Lung (tissue), 12 donors: Measurements from ENCODE around the gene BCAS1. TPM values are rescaled to one million over a fixed set of nuclear protein-coding genes. Genes with fewer than 3 reads are reported as not detected.

Source experiments
- ATAC-seq: fragments of 200-7000 bp; cut with Tn5 transposase; one replicate; pipeline ENCODE4 v1.9.1; 2020; ENCODE audit warnings: moderate number of reproducible peaks; ENCODE audit not compliant: insufficient read depth, low FRiP score
- DNase-seq, 3 donors: peaks; one replicate each; pipeline ENCODE4 v3.0.0-alpha.2; 2013 to 2017
- H3K27ac ChIP-seq, 2 donors: one replicate each; pipeline ENCODE4 v1.5.1; 2013; ENCODE audit warnings: mild to moderate bottlenecking in 2 of 2, moderate library complexity in 2 of 2, control low read depth in 1 of 2, inconsistent platforms in 1 of 2, low read depth in 1 of 2, low read length in 1 of 2
- H3K27me3 ChIP-seq, 3 donors: one replicate each; pipeline ENCODE4 v1.5.1; 2013; ENCODE audit warnings: low read length in 2 of 3; ENCODE audit not compliant: control insufficient read depth in 3 of 3, insufficient read depth in 3 of 3
- H3K36me3 ChIP-seq, 4 donors: one replicate each; pipeline ENCODE4 v1.5.1; 2013; ENCODE audit warnings: low read length in 4 of 4, mild to moderate bottlenecking in 1 of 4, moderate library complexity in 1 of 4; ENCODE audit not compliant: control insufficient read depth in 4 of 4, insufficient read depth in 4 of 4
- H3K4me1 ChIP-seq, 5 donors: one replicate each; pipeline ENCODE4 v1.5.1; 2013; ENCODE audit warnings: low read length in 5 of 5, mild to moderate bottlenecking in 2 of 5, moderate library complexity in 1 of 5; ENCODE audit not compliant: control insufficient read depth in 5 of 5, insufficient read depth in 5 of 5
- H3K4me3 ChIP-seq: one replicate; pipeline ENCODE4 v1.5.1; 2013; ENCODE audit warnings: mild to moderate bottlenecking, control low read depth, moderate library complexity
- H3K9ac ChIP-seq, 2 donors: one replicate each; pipeline ENCODE4 v1.5.1; 2013; ENCODE audit warnings: low read length in 2 of 2, control low read depth in 1 of 2; ENCODE audit not compliant: insufficient read depth in 1 of 2
- H3K9me3 ChIP-seq, 4 donors: one replicate each; pipeline ENCODE4 v1.5.1; 2013; ENCODE audit warnings: low read length in 3 of 4, mild to moderate bottlenecking in 1 of 4, moderate library complexity in 1 of 4; ENCODE audit not compliant: control insufficient read depth in 4 of 4, insufficient read depth in 3 of 4
- CTCF ChIP-seq: IDR thresholded peaks from 2 replicates; pipeline ENCODE4 v1.5.1; 2012; ENCODE audit warnings: mild to moderate bottlenecking; ENCODE audit errors: control extremely low read depth, extremely low read depth
- WGBS, 2 donors: extraction: QIAGEN DNeasy Blood & Tissue Kit; methylation state at CpG; one replicate each; pipeline ENCODE4 v1.1.7; 2013; 5-methylcytosine and 5-hydroxymethylcytosine counted together
- polyA plus RNA-seq, 2 donors: library from polyadenylated mRNA; stranded (reverse); fragments of 200-250 nt; gene quantifications; one replicate each; pipeline ENCODE4 v1.2.1, GENCODE V29; 2013
- total RNA-seq, 2 donors: library from RNA; depleted of rRNA in 1 of 2; stranded (reverse); fragments of >200 nt in 1 of 2; gene quantifications; one replicate each; pipeline ENCODE4 v1.2.1, GENCODE V29; 2014 to 2021
- donor health status: control.
- donor health status: control.
- donor health status: Bipolar disorder and iron deficiency.
- donor health status: healthy.
- donor health status: DM: yes; HTN: yes; CAD: no.

BCAS1 gene
- total and polyA plus RNA-seq, 4 donors: 1.2 to 4.0 (median 2.3) TPM

GRCh38 chr20:53962388-53962787 lies 108.0 kb downstream of the BCAS1 start:
- no peak for DNase-seq
- no peak for TF ChIP-seq CTCF
- Histone ChIP-seq H3K27me3 (no peaks in the 10 kb centered on the region), H3K36me3 (no peaks in the 10 kb centered on the region), H3K9me3 (no peaks in the 10 kb centered on the region), H3K9ac (no peak overlapping the region), H3K27ac (no peak overlapping the region), H3K4me3 (no peak overlapping the region), H3K4me1 (peaks cover 0 to 12% (median 3%) of the 10 kb centered on the region in 5 donors)
- ATAC-seq: no peak
- WGBS, 2 donors: 97% methylated on average over 3 of the region's 3 CpGs

GRCh38 chr20:53961527-53961926 lies 108.9 kb downstream of the BCAS1 start:
- no peak for TF ChIP-seq CTCF
- DNase-seq (no peak), ATAC-seq (no peak)
- no peaks in the 10 kb centered on the region for H3K27me3 ChIP-seq
- no peak overlapping the region for H3K27ac ChIP-seq
- H3K4me1 ChIP-seq: peaks cover 0 to 12% (median 3%) of the 10 kb centered on the region in 5 donors
- H3K36me3 ChIP-seq: no peaks in the 10 kb centered on the region
- 60 to 76% methylated on average over 4 of the region's 4 CpGs for WGBS, 2 donors
- no peak overlapping the region for H3K9ac ChIP-seq
- H3K4me3 ChIP-seq: no peak overlapping the region
- H3K9me3 ChIP-seq: no peaks in the 10 kb centered on the region

- no peak overlapping the region for H3K9ac ChIP-seq
- peaks cover 0 to 3% (median 0%) of the 10 kb centered on the region in 4 donors for H3K9me3 ChIP-seq
- peaks cover 0 to 12% (median 3%) of the 10 kb centered on the region in 5 donors for H3K4me1 ChIP-seq
- no peaks in the 10 kb centered on the region for H3K36me3 ChIP-seq
- no peak overlapping the region for H3K27ac ChIP-seq
- ATAC-seq (no peak), DNase-seq (no peak)
- no peak for TF ChIP-seq CTCF
- WGBS, 2 donors: 39 to 49% methylated on average over 2 of the region's 2 CpGs
- no peak overlapping the region for H3K4me3 ChIP-seq
- H3K27me3 ChIP-seq: no peaks in the 10 kb centered on the region
Observed at GRCh38 chr20:53960579-53961272, 109.7 kb downstream of the BCAS1 start.
